Ovary (tissue), 3 donors: ENCODE results near the gene ARFGAP1.

Experiments used
- CTCF ChIP-seq, 3 donors: fragments of 450-650 bp in 2 of 3; fragments of 200-600 bp in 1 of 3; IDR thresholded peaks; one replicate each; pipeline versions ENCODE4 v1.5.1 to v1.8.0; 2016 to 2022; ENCODE audit warnings: antibody characterized with exemption in 3 of 3, mild to moderate bottlenecking in 1 of 3
- POLR2A ChIP-seq: fragments of 450-650 bp; IDR thresholded peaks from one replicate; pipeline ENCODE4 v1.6.1; 2017; ENCODE audit warnings: antibody characterized with exemption, mild to moderate bottlenecking, moderate library complexity
- donor health status: DM: no; HTN: no; CAD: no.

GRCh38 chr20:63312690-63313348 is 40.2 kb downstream of the ARFGAP1 start:
- TF ChIP-seq CTCF (IDR thresholded peaks at IDR 0.05) (no peak), POLR2A (no peak)
